ENCODE data around the gene ZNF473. TPM values are rescaled to one million over a fixed set of nuclear protein-coding genes. Genes with fewer than 3 reads are reported as not detected.

ZNF473 gene
- polyA plus RNA-seq, 2 of the 4 experiments (the other 2 are of a cell fraction), result 6.9 to 17.0 TPM

- no peak for FAIRE-seq
- peaks cover 17% of the 10 kb centered on the region for H3K4me1 ChIP-seq
- H3K9me3 ChIP-seq, result no peaks in the 10 kb centered on the region
- ChIA-PET POLR2A (no interaction called here), CTCF (interaction anchor here (0.7 to 1.3 kb wide), 3 partner anchors 9 to 62 kb away, joined by 3 read pairs; no protein-coding TSS in a partner anchor)
- no peak for ATAC-seq
- H3K27ac ChIP-seq, result no peak overlapping the region
- no peak for TF ChIP-seq POLR2AphosphoS2 (conservative IDR thresholded peaks at IDR 0.05; ENCODE audit: low read length)
- no peak for TF ChIP-seq ESRRA (IDR thresholded peaks at IDR 0.05; ENCODE audit: borderline replicate concordance, low read length)
- TF ChIP-seq HEYL (CRISPR knock-in tag; IDR thresholded peaks at IDR 0.05), result no peak
- no peak for TF ChIP-seq CTCF (IDR thresholded peaks at IDR 0.05)
- TF ChIP-seq MAX (IDR thresholded peaks at IDR 0.05), result no peak
- TF ChIP-seq E2F6 (IDR thresholded peaks at IDR 0.05; ENCODE audit: borderline replicate concordance, low read depth), result no peak
- no peak overlapping the region for H3K4me2 ChIP-seq
- 91% methylated on average over 19 of the region's 20 CpGs for WGBS (ENCODE audit: missing lambda C conversion rate)
- no peak overlapping the region for H3K4me3 ChIP-seq
- DNase-seq (ENCODE audit: low read depth in 1 of 2, low spot score in 1 of 2), result no peak
These were observed 25.6 kb upstream of the ZNF473 start for GRCh38 chr19:50000038-50000840.

- ATAC-seq (no peak), FAIRE-seq (no peak), DNase-seq (ENCODE audit: low read depth in 1 of 2, low spot score in 1 of 2) (no peak)
- Histone ChIP-seq H3K4me2 (no peak overlapping the region), H3K9me3 (no peaks in the 10 kb centered on the region), H3K4me3 (no peak overlapping the region), H3K27ac (no peak overlapping the region), H3K4me1 (peaks cover 17% of the 10 kb centered on the region)
- CTCF ChIA-PET, result interaction anchor here (0.7 to 3.9 kb wide), 6 partner anchors 8 to 51 kb away, joined by 3 to 24 read pairs (median 4); no protein-coding TSS in a partner anchor
- TF ChIP-seq CTCF (IDR thresholded peaks at IDR 0.05), result no peak
- POLR2A ChIA-PET, result no interaction called here
- WGBS (ENCODE audit: missing lambda C conversion rate), result 87% methylated on average over 16 of the region's 16 CpGs
These were observed 24.8 kb upstream of the ZNF473 start for GRCh38 chr19:50000841-50001557.

GRCh38 chr19:50001775-50002174, 24.0 kb upstream of the ZNF473 start:
- ATAC-seq, result no peak
- ChIA-PET CTCF (interaction anchor here (1.0 to 4.1 kb wide), 4 partner anchors 9 to 64 kb away, joined by 3 to 24 read pairs (median 16); no protein-coding TSS in a partner anchor), POLR2A (no interaction called here)
- H3K4me1 ChIP-seq, result peaks cover 17% of the 10 kb centered on the region
- TF ChIP-seq MAFK (IDR thresholded peaks at IDR 0.05; ENCODE audit: partially characterized antibody), result no peak
- TF ChIP-seq HOXB13 (CRISPR knock-in tag; IDR thresholded peaks at IDR 0.05; ENCODE audit: low read depth), result no peak
- no peak for TF ChIP-seq PHF8 (IDR thresholded peaks at IDR 0.05; ENCODE audit: borderline replicate concordance, low read depth)
- TF ChIP-seq MYC (IDR thresholded peaks at IDR 0.05; ENCODE audit: borderline replicate concordance, low read length), result no peak
- TF ChIP-seq CBX8 (IDR thresholded peaks at IDR 0.05), result no peak
- TF ChIP-seq HDAC2 (IDR thresholded peaks at IDR 0.05), result no peak
- no peak for TF ChIP-seq CHD2 (IDR thresholded peaks at IDR 0.05; ENCODE audit: low read length, partially characterized antibody)
- no peak for TF ChIP-seq ELK1 (IDR thresholded peaks at IDR 0.05; ENCODE audit: low read depth, low read length)
- TF ChIP-seq TP53 (CRISPR knock-in tag; IDR thresholded peaks at IDR 0.05), result no peak
- no peak for TF ChIP-seq FOSL2 (IDR thresholded peaks at IDR 0.05)
- TF ChIP-seq FOSL2 (CRISPR knock-in tag; IDR thresholded peaks at IDR 0.05), result no peak
- no peak for TF ChIP-seq E2F6 (IDR thresholded peaks at IDR 0.05; ENCODE audit: borderline replicate concordance, low read depth)
- TF ChIP-seq GATA3 (IDR thresholded peaks at IDR 0.05; ENCODE audit: borderline replicate concordance), result no peak
- TF ChIP-seq JUN (IDR thresholded peaks at IDR 0.05), result no peak
- TF ChIP-seq CHD4 (IDR thresholded peaks at IDR 0.05; ENCODE audit: borderline replicate concordance), result no peak
- no peak for TF ChIP-seq EP300 (IDR thresholded peaks at IDR 0.05)
- no peak for TF ChIP-seq MAZ (IDR thresholded peaks at IDR 0.05; ENCODE audit: borderline replicate concordance, low read depth, low read length)
- TF ChIP-seq NPAS2 (CRISPR knock-in tag; IDR thresholded peaks at IDR 0.05; ENCODE audit: borderline replicate concordance), result no peak
- no peak for TF ChIP-seq KDM1A (IDR thresholded peaks at IDR 0.05; ENCODE audit: low read depth)
- TF ChIP-seq RFX5 (IDR thresholded peaks at IDR 0.05), result no peak
- no peak overlapping the region for H3K4me3 ChIP-seq
- H3K9me3 ChIP-seq, result no peaks in the 10 kb centered on the region
- H3K4me2 ChIP-seq, result no peak overlapping the region
- 90% methylated on average over 8 of the region's 8 CpGs for WGBS (ENCODE audit: missing lambda C conversion rate)
- H3K27ac ChIP-seq, result no peak overlapping the region
- FAIRE-seq, result no peak
- no peak for DNase-seq (ENCODE audit: low read depth in 1 of 2, low spot score in 1 of 2)

Measured in A549 (cell line).